Upper lobe of left lung (tissue), 4 donors: ENCODE data around the gene C11orf87.

Source experiments
- CTCF ChIP-seq, 6 experiments: fragments of 450-650 bp in 4 of 6; fragments of 200-600 bp in 2 of 6; sonication (generic) in 2 of 6; IDR thresholded peaks; one replicate each; pipeline ENCODE4 v1.5.1; 2016 to 2019; ENCODE audit warnings: antibody characterized with exemption in 6 of 6
- EP300 ChIP-seq, 4 donors: sonication (generic); formaldehyde crosslinking; IDR thresholded peaks; one replicate each; pipeline ENCODE4 v1.5.1; 2017; ENCODE audit warnings: antibody characterized with exemption in 4 of 4, control low read depth in 2 of 4
- POLR2AphosphoS5 ChIP-seq, 2 donors: sonication (generic); formaldehyde crosslinking; IDR thresholded peaks; one replicate each; pipeline ENCODE4 v1.5.1; 2017; ENCODE audit warnings: antibody characterized with exemption in 2 of 2

- TF ChIP-seq CTCF (IDR thresholded peaks at IDR 0.05) (no peak), EP300 (IDR thresholded peaks at IDR 0.05) (no peak), POLR2AphosphoS5 (IDR thresholded peaks at IDR 0.05) (no peak)
These were observed 32.9 kb downstream of the C11orf87 start for GRCh38 chr11:109454857-109455256.
